ENCODE measurements around the gene CHRND.
A peak's percentile ranks its signal among the peaks of the same experiment; 100 is the strongest.

Gene CHRND

GRCh38 chr2:232501331-232501771, 24.6 kb upstream of the CHRND start:
- no peaks in the 10 kb centered on the region for H3K9me3 ChIP-seq (ENCODE audit: insufficient read depth, low read depth, low read length)
- H3K4me1 ChIP-seq (ENCODE audit: insufficient read depth, low read length) = peaks cover 9% of the 10 kb centered on the region; the same call in 1 of the 2 replicates
- no peak overlapping the region for H3K27ac ChIP-seq (ENCODE audit: low read length)
- H3K4me3 ChIP-seq (ENCODE audit: low read length) = no peak overlapping the region
- no peak overlapping the region for H3K9ac ChIP-seq (ENCODE audit: low read depth, low read length)
- H3K27me3 ChIP-seq (ENCODE audit: insufficient read depth, low read length) = peaks cover 68% of the 10 kb centered on the region
- H3K36me3 ChIP-seq (ENCODE audit: insufficient read depth, low read depth, low read length) = no peaks in the 10 kb centered on the region

GRCh38 chr2:232501794-232502390, 24.1 kb upstream of the CHRND start:
- peaks cover 9% of the 10 kb centered on the region; the same call in 1 of the 2 replicates for H3K4me1 ChIP-seq (ENCODE audit: insufficient read depth, low read length)
- peaks cover 74% of the 10 kb centered on the region for H3K27me3 ChIP-seq (ENCODE audit: insufficient read depth, low read length)
- peak overlapping the region; percentile 45; the same call in 1 of the 2 replicates for H3K9ac ChIP-seq (ENCODE audit: low read depth, low read length)
- peak overlapping the region; percentile 70 for H3K4me3 ChIP-seq (ENCODE audit: low read length)
- H3K27ac ChIP-seq (ENCODE audit: low read length) = no peak overlapping the region
- H3K36me3 ChIP-seq (ENCODE audit: insufficient read depth, low read depth, low read length) = no peaks in the 10 kb centered on the region
- no peaks in the 10 kb centered on the region for H3K9me3 ChIP-seq (ENCODE audit: insufficient read depth, low read depth, low read length)

DNA sequence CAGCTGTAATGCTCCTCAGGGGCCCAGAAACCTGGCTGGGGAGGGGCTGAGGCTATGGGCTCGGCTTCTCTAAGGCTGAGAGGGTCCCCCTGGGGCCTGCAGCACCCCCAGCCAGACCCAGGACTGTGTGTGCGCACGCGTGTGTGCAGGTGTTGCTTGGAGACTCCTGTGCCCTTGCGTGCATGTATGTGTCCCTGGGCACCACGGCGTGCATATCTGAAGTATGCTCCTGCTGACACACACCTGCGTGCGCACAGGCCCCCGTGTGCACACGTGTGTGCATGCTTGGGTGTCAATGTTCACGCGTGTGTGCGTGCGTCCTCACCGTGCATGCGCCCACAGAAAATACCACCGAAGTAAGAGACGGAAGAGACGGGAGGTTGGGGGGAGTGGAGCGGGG, 23.4 kb upstream of the CHRND start:
- H3K27me3 ChIP-seq (ENCODE audit: insufficient read depth, low read length) = peaks cover 80% of the 10 kb centered on the region
- peaks cover 9% of the 10 kb centered on the region; the same call in 1 of the 2 replicates for H3K4me1 ChIP-seq (ENCODE audit: insufficient read depth, low read length)
- H3K4me3 ChIP-seq (ENCODE audit: low read length) = peak overlapping the region; percentile 70
- no peak overlapping the region for H3K27ac ChIP-seq (ENCODE audit: low read length)
- no peaks in the 10 kb centered on the region for H3K9me3 ChIP-seq (ENCODE audit: insufficient read depth, low read depth, low read length)
- H3K9ac ChIP-seq (ENCODE audit: low read depth, low read length) = no peak overlapping the region
- H3K36me3 ChIP-seq (ENCODE audit: insufficient read depth, low read depth, low read length) = no peaks in the 10 kb centered on the region

GRCh38 chr2:232502911-232503808, 22.8 kb upstream of the CHRND start:
- Histone ChIP-seq H3K27ac (ENCODE audit: low read length) (no peak overlapping the region), H3K4me3 (ENCODE audit: low read length) (peak overlapping the region; percentile 69), H3K27me3 (ENCODE audit: insufficient read depth, low read length) (peaks cover 84% of the 10 kb centered on the region), H3K9me3 (ENCODE audit: insufficient read depth, low read depth, low read length) (no peaks in the 10 kb centered on the region), H3K9ac (ENCODE audit: low read depth, low read length) (no peak overlapping the region), H3K4me1 (ENCODE audit: insufficient read depth, low read length) (peaks cover 9% of the 10 kb centered on the region; the same call in 1 of the 2 replicates), H3K36me3 (ENCODE audit: insufficient read depth, low read depth, low read length) (no peaks in the 10 kb centered on the region)

DNA sequence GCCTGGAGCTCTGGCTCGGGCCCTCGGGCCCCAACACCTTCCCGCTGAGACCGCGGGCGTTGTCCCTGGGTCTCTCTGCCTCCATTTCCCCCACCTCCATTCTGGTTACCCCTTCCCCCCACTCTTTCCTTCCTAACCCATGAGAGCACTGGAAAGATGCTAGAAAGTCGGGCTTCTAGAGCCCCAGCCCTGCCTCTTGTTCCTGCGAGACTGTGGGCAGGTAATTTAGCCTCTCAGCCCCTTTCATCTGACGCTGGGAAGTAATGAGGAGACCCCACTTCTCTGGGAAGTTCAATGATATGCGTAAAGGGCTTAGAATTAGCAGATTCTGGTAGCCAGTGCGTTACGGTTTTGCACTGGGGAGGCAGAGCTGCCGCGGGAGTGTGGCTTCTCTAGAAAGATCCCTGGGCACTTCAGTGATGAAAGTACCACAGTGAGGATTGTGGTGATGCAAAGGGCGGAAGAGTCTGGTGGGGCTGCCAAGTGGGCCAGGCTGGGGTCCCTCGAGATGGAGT, 22.1 kb upstream of the CHRND start:
- H3K4me3 ChIP-seq (ENCODE audit: low read length) = peak overlapping the region; percentile 69; the same call in 1 of the 2 replicates
- no peak overlapping the region for H3K9ac ChIP-seq (ENCODE audit: low read depth, low read length)
- H3K36me3 ChIP-seq (ENCODE audit: insufficient read depth, low read depth, low read length) = no peaks in the 10 kb centered on the region

DNA sequence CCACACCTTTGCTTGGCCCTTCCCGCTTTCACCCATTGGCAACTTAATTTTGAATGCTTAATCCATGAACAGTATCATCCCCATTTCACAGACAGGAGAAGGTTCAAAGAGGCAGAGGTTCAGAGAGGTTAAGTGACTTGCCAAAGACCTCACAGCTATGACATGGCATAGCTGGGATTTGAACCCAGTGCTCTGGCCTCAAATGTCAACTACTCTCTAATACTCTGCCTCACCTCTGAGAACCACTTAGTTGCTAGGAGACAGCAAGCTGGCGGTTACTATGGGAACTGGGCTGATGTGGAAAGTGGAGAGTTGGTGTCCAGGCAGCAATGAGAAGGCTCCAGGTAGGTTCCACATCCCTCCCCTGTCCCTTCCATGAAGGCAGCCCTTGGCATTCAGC, 21.5 kb upstream of the CHRND start:
- H3K4me3 ChIP-seq (ENCODE audit: low read length) = no peak overlapping the region

More for the DNA sequence above, 22.1 kb upstream of the CHRND start:
- no peaks in the 10 kb centered on the region for H3K9me3 ChIP-seq (ENCODE audit: insufficient read depth, low read depth, low read length)
- peaks cover 84% of the 10 kb centered on the region for H3K27me3 ChIP-seq (ENCODE audit: insufficient read depth, low read length)
- peaks cover 9% of the 10 kb centered on the region; the same call in 1 of the 2 replicates for H3K4me1 ChIP-seq (ENCODE audit: insufficient read depth, low read length)
- H3K27ac ChIP-seq (ENCODE audit: low read length) = no peak overlapping the region

DNA sequence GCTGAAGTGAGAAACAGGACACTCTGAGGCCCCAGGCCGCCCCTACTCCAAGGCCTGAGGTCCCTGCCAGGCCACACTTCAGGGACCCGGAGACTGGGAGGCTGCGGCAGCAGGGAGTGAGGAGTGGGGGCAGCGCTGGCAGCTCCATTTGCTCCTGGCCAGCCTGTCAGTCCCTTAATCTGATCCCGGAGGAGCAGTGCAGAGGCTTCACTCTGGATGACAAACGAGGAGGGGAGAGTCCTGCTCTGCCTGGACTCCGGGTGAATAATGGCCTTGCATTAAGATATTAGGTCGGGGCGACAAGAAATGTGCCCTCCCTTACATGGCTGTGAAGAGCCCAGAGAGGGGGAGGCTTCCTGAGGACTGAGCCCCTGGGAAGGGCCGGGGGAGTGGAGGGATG, 20.1 kb upstream of the CHRND start:
- peaks cover 69% of the 10 kb centered on the region for H3K27me3 ChIP-seq (ENCODE audit: insufficient read depth, low read length)
- no peak overlapping the region for H3K4me3 ChIP-seq (ENCODE audit: low read length)
- H3K4me1 ChIP-seq (ENCODE audit: insufficient read depth, low read length) = peaks cover 9% of the 10 kb centered on the region; the same call in 1 of the 2 replicates
- H3K9ac ChIP-seq (ENCODE audit: low read depth, low read length) = no peak overlapping the region
- no peaks in the 10 kb centered on the region for H3K36me3 ChIP-seq (ENCODE audit: insufficient read depth, low read depth, low read length)
- no peaks in the 10 kb centered on the region for H3K9me3 ChIP-seq (ENCODE audit: insufficient read depth, low read depth, low read length)
- no peak overlapping the region for H3K27ac ChIP-seq (ENCODE audit: low read length)

More for the DNA sequence above, 21.5 kb upstream of the CHRND start:
- Histone ChIP-seq H3K36me3 (ENCODE audit: insufficient read depth, low read depth, low read length) (no peaks in the 10 kb centered on the region), H3K9me3 (ENCODE audit: insufficient read depth, low read depth, low read length) (no peaks in the 10 kb centered on the region), H3K27ac (ENCODE audit: low read length) (no peak overlapping the region), H3K4me1 (ENCODE audit: insufficient read depth, low read length) (peaks cover 9% of the 10 kb centered on the region; the same call in 1 of the 2 replicates), H3K9ac (ENCODE audit: low read depth, low read length) (no peak overlapping the region), H3K27me3 (ENCODE audit: insufficient read depth, low read length) (peaks cover 79% of the 10 kb centered on the region)

DNA sequence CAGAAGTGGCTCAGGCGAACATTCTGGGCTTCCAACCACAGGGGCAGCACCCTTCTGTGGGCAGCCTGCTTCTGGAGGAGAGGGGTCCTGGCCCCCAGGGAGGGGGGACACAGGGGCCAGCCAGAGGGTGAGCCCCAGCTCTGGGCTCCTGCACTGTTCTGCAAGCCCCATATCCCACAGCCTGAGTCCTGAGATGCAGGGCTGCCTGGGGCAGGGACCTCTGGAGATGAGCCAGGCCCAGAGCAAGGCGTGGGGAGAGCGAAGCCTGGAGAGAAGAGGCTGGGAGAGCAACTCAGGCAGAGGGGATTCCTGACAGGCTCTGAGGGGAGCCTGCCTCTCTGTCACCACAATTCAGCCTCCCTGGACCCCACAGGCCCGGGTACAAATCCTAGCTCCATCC, 19.3 kb upstream of the CHRND start:
- Histone ChIP-seq H3K9me3 (ENCODE audit: insufficient read depth, low read depth, low read length) (no peaks in the 10 kb centered on the region), H3K9ac (ENCODE audit: low read depth, low read length) (no peak overlapping the region), H3K4me3 (ENCODE audit: low read length) (no peak overlapping the region), H3K27ac (ENCODE audit: low read length) (no peak overlapping the region), H3K27me3 (ENCODE audit: insufficient read depth, low read length) (peaks cover 61% of the 10 kb centered on the region), H3K36me3 (ENCODE audit: insufficient read depth, low read depth, low read length) (no peaks in the 10 kb centered on the region), H3K4me1 (ENCODE audit: insufficient read depth, low read length) (peaks cover 8% of the 10 kb centered on the region; the same call in 1 of the 2 replicates)

GRCh38 chr2:232508251-232508650, 17.7 kb upstream of the CHRND start:
- no peak overlapping the region for H3K9ac ChIP-seq (ENCODE audit: low read depth, low read length)

DNA sequence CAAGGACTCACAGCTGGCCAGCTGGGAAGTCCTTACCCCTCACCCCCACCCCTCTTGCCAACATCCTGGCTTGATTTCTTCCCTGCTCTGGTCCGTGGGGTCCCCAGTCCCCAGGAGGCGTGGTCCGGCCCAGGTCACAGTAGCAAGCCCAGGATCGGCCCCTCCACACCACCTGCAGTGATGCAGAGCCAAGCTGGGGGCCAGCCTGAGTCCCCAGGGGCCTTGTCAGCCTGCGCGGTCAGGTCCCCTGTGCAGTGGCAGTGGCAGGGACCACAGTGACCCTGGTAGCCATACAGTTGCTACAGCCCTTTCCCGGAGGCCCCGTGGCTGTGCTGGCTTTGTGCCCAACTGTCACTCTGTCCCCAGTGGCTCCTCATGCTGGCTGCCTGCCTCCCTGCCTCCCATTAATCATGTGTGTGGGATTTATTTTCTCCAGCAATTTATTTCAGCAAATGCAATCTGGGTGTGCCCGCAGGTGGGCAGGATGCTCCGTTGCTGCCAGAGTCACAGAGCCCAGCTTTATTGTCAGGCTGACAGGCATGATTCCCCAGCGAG, 14.5 kb upstream of the CHRND start:
- no peaks in the 10 kb centered on the region for H3K9me3 ChIP-seq (ENCODE audit: insufficient read depth, low read depth, low read length)
- peaks cover 18% of the 10 kb centered on the region for H3K27me3 ChIP-seq (ENCODE audit: insufficient read depth, low read length)
- no peak overlapping the region for H3K27ac ChIP-seq (ENCODE audit: low read length)
- no peak overlapping the region for H3K4me3 ChIP-seq (ENCODE audit: low read length)
- H3K36me3 ChIP-seq (ENCODE audit: insufficient read depth, low read depth, low read length) = no peaks in the 10 kb centered on the region
- no peaks in the 10 kb centered on the region; the same call in 1 of the 2 replicates for H3K4me1 ChIP-seq (ENCODE audit: insufficient read depth, low read length)
- H3K9ac ChIP-seq (ENCODE audit: low read depth, low read length) = no peak overlapping the region

More at GRCh38 chr2:232508251-232508650, 17.7 kb upstream of the CHRND start:
- H3K4me3 ChIP-seq (ENCODE audit: low read length) = no peak overlapping the region
- no peaks in the 10 kb centered on the region for H3K36me3 ChIP-seq (ENCODE audit: insufficient read depth, low read depth, low read length)
- H3K4me1 ChIP-seq (ENCODE audit: insufficient read depth, low read length) = peaks cover 6% of the 10 kb centered on the region; the same call in 1 of the 2 replicates
- H3K9me3 ChIP-seq (ENCODE audit: insufficient read depth, low read depth, low read length) = no peaks in the 10 kb centered on the region
- peaks cover 47% of the 10 kb centered on the region for H3K27me3 ChIP-seq (ENCODE audit: insufficient read depth, low read length)
- H3K27ac ChIP-seq (ENCODE audit: low read length) = no peak overlapping the region

- no peak overlapping the region for H3K27ac ChIP-seq (ENCODE audit: low read length)
- H3K4me1 ChIP-seq (ENCODE audit: insufficient read depth, low read length) = no peaks in the 10 kb centered on the region
- no peak overlapping the region for H3K9ac ChIP-seq (ENCODE audit: low read depth, low read length)
Observed at GRCh38 chr2:232512602-232513001, 13.4 kb upstream of the CHRND start.

More at GRCh38 chr2:232512602-232513001, 13.4 kb upstream of the CHRND start:
- Histone ChIP-seq H3K36me3 (ENCODE audit: insufficient read depth, low read depth, low read length) (no peaks in the 10 kb centered on the region), H3K4me3 (ENCODE audit: low read length) (no peak overlapping the region), H3K9me3 (ENCODE audit: insufficient read depth, low read depth, low read length) (no peaks in the 10 kb centered on the region), H3K27me3 (ENCODE audit: insufficient read depth, low read length) (peaks cover 13% of the 10 kb centered on the region)

All from iPS-20b (cell line).